KMS-11 (cell line): Measurements from ENCODE around the gene CNTRL.

Experiments used
- H2AFZ ChIP-seq: fragments of 200-600 bp; sonication (generic); 2 replicates; pipeline ENCODE4 v1.6.1; 2016; ENCODE audit warnings: antibody characterized with exemption, mixed run types, low read depth
- H3K27ac ChIP-seq: fragments of 200-600 bp; sonication (generic); 2 replicates; pipeline ENCODE4 v1.6.1; 2016; ENCODE audit warnings: mild to moderate bottlenecking, mixed run types
- H3K27me3 ChIP-seq: fragments of 200-600 bp; sonication (generic); 2 replicates; pipeline ENCODE4 v1.6.1; 2017; ENCODE audit warnings: mild to moderate bottlenecking, low read depth, mixed run types, moderate library complexity; ENCODE audit not compliant: insufficient read depth
- H3K36me3 ChIP-seq: fragments of 200-600 bp; sonication (generic); 2 replicates; pipeline ENCODE4 v1.6.1; 2017; ENCODE audit warnings: mild to moderate bottlenecking, mixed run types; ENCODE audit not compliant: insufficient read depth
- H3K4me1 ChIP-seq: fragments of 200-600 bp; sonication (generic); 2 replicates; pipeline ENCODE4 v1.6.1; 2016; ENCODE audit warnings: mild to moderate bottlenecking, low read depth, mixed run types; ENCODE audit not compliant: poor library complexity, severe bottlenecking
- H3K4me2 ChIP-seq: fragments of 200-600 bp; sonication (generic); 2 replicates; pipeline ENCODE4 v1.7.0; 2016; ENCODE audit warnings: mild to moderate bottlenecking, mixed run types
- H3K4me3 ChIP-seq: fragments of 200-600 bp; sonication (generic); IDR thresholded peaks from 2 replicates; pipeline ENCODE4 v1.6.1; 2017; ENCODE audit warnings: low read depth, low read length, mixed read lengths; ENCODE audit not compliant: insufficient read depth
- H3K79me2 ChIP-seq: fragments of 200-600 bp; sonication (generic); 2 replicates; pipeline ENCODE4 v1.6.1; 2016; ENCODE audit warnings: low read depth, mixed run types; ENCODE audit not compliant: insufficient read depth
- H3K9ac ChIP-seq: fragments of 200-600 bp; sonication (generic); 2 replicates; pipeline ENCODE4 v1.6.1; 2016; ENCODE audit warnings: mild to moderate bottlenecking, mixed run types
- H4K20me1 ChIP-seq: fragments of 200-600 bp; sonication (generic); 2 replicates; pipeline ENCODE4 v1.6.1; 2016; ENCODE audit warnings: mild to moderate bottlenecking, mixed run types; ENCODE audit not compliant: insufficient read depth
- TF ChIP-seq, protein P1 (sequence below): fragments of 200-600 bp; sonication (generic); conservative IDR thresholded peaks from 2 replicates; pipeline ENCODE4 v1.6.1; 2017; ENCODE audit warnings: low read depth, mild to moderate bottlenecking, antibody characterized with exemption, low read length, moderate library complexity, mixed read lengths

CNTRL gene

DNA sequence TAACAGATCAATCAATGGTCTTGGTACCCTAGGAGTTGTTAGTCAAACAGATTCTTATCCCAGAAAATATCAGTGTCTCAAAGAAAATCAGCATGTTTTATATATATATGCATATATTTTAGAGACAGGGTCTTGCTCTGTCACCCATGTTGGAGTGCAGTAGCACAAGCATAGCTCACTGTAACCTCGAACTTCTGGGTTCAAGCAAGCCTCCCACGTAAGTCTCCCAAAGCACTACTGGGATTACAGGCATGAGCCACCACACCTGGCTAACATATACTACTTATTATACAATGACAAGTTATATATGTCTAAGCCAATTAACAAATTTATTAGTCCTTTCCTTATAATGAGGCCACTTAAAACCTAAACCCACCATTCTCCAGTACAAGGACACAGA, 116.5 kb downstream of the CNTRL start:
- Histone ChIP-seq H3K27ac (no peak overlapping the region), H3K9ac (no peak overlapping the region), H3K4me2 (no peak overlapping the region), H2AFZ (no peak overlapping the region), H4K20me1 (peaks cover 38% of the 10 kb centered on the region), H3K4me3 (no peak overlapping the region), H3K79me2 (peaks cover 87% of the 10 kb centered on the region), H3K36me3 (no peaks in the 10 kb centered on the region), H3K27me3 (no peaks in the 10 kb centered on the region), H3K4me1 (peaks cover 48% of the 10 kb centered on the region)
- TF ChIP-seq, protein P1, sequence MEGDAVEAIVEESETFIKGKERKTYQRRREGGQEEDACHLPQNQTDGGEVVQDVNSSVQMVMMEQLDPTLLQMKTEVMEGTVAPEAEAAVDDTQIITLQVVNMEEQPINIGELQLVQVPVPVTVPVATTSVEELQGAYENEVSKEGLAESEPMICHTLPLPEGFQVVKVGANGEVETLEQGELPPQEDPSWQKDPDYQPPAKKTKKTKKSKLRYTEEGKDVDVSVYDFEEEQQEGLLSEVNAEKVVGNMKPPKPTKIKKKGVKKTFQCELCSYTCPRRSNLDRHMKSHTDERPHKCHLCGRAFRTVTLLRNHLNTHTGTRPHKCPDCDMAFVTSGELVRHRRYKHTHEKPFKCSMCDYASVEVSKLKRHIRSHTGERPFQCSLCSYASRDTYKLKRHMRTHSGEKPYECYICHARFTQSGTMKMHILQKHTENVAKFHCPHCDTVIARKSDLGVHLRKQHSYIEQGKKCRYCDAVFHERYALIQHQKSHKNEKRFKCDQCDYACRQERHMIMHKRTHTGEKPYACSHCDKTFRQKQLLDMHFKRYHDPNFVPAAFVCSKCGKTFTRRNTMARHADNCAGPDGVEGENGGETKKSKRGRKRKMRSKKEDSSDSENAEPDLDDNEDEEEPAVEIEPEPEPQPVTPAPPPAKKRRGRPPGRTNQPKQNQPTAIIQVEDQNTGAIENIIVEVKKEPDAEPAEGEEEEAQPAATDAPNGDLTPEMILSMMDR: no peak

- H4K20me1 ChIP-seq: peaks cover 48% of the 10 kb centered on the region
- H2AFZ ChIP-seq: no peak overlapping the region
- peaks cover 94% of the 10 kb centered on the region for H3K79me2 ChIP-seq
- no peaks in the 10 kb centered on the region for H3K36me3 ChIP-seq
- no peak overlapping the region for H3K4me2 ChIP-seq
- H3K9ac ChIP-seq: no peak overlapping the region
- H3K4me1 ChIP-seq: peaks cover 55% of the 10 kb centered on the region
- TF ChIP-seq, protein P1: no peak
- H3K4me3 ChIP-seq: no peak overlapping the region
- H3K27me3 ChIP-seq: no peaks in the 10 kb centered on the region
- H3K27ac ChIP-seq: no peak overlapping the region
Measured at GRCh38 chr9:121192518-121192917, 117.8 kb downstream of the CNTRL start.

DNA sequence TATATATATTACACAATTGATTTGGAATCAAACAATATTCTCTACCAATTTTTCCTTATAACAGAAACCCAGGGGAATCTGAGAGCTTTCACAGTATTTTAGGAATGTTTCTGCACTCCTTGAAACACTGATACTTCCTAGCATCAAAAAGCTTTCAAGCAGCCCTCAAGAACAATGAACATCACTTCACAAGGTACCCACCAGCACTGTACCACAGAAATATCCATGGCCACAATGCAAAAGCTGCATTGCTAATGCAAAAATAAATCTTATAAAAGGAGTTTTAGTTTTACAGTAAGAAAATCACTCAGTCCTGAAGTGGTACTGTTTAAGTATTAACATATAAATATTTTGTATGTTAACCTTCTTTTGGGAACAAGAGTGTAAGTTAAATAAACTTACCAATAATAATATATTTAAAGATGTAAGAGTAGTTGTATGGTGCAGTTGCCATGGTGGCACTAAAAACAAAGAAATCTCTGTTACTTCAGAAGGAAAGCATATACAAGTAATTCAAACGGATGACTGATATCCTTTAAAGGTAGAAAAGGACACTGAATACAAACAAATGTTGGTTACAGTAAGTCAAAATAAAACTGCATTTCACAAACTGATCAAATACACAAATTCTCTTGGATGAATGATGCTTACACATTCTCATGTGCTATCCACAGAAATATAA, 118.3 kb downstream of the CNTRL start:
- Histone ChIP-seq H3K9ac (no peak overlapping the region), H3K4me3 (no peak overlapping the region), H4K20me1 (peaks cover 52% of the 10 kb centered on the region), H3K27me3 (no peaks in the 10 kb centered on the region), H3K36me3 (no peaks in the 10 kb centered on the region), H3K4me1 (peaks cover 61% of the 10 kb centered on the region), H3K79me2 (peaks cover 94% of the 10 kb centered on the region), H3K4me2 (no peak overlapping the region), H2AFZ (no peak overlapping the region), H3K27ac (no peak overlapping the region)
- TF ChIP-seq, protein P1: no peak

DNA sequence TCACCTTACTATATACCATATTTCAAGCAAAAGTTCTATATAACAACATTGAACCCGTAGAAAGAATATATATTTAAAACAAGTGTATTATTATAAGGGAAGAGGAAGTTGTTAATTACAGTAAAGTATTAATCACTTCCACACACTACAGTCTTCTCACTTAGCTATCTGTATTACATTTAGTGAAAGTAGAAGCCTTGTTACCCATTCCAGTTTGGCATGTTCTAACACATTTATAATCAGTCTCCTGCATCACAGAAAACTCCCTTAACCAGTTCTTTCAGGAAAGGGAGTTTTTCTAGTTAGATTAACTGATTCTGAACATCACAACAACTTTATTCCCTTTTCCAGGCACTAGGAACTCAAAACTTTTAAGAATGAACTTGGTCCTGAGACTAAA, 120.0 kb downstream of the CNTRL start:
- TF ChIP-seq, protein P1: no peak
- no peak overlapping the region for H3K9ac ChIP-seq
- no peak overlapping the region for H2AFZ ChIP-seq
- H4K20me1 ChIP-seq: peaks cover 68% of the 10 kb centered on the region
- H3K79me2 ChIP-seq: peaks cover 96% of the 10 kb centered on the region
- H3K36me3 ChIP-seq: no peaks in the 10 kb centered on the region
- no peaks in the 10 kb centered on the region for H3K27me3 ChIP-seq
- H3K27ac ChIP-seq: no peak overlapping the region
- H3K4me2 ChIP-seq: no peak overlapping the region
- peaks cover 72% of the 10 kb centered on the region for H3K4me1 ChIP-seq
- no peak overlapping the region for H3K4me3 ChIP-seq
